ENCODE data around the gene SPRED2. TPM values are rescaled to one million over a fixed set of nuclear protein-coding genes. Genes with fewer than 3 reads are reported as not detected.

The SPRED2 gene
- polyA plus RNA-seq, 1 donor from 2014 or later = 5.3 TPM

DNA sequence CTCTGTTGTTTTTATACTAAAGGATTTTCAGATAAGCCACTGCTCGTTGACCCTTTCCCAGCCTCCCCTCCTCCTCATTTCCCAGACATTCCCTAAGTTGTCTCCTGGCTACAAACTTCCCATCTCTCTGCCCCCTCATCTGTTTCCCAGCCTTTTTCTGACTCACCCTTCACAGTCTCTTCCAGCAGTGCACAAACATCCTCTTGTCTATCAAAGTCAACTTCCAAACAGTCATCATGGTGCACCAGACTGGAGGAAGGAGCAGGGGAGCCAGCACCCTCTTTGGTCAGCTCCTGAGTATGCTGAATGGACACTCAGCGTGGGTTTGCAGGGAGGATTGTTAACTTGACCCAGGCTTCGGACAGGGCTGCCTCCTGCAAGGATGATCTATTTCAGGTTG, 26.6 kb upstream of the SPRED2 start:
- Histone ChIP-seq H3K27ac (ENCODE audit: low read length) (no peak overlapping the region), H2AFZ (ENCODE audit: low read depth, low read length) (no peak overlapping the region), H3K36me3 (ENCODE audit: insufficient read depth, low read length) (no peaks in the 10 kb centered on the region), H3K9me2 (ENCODE audit: insufficient read depth, low read length) (no peaks in the 10 kb centered on the region), H3K4me3 (ENCODE audit: low read length) (no peak overlapping the region), H3K9me3 (ENCODE audit: low read length) (no peaks in the 10 kb centered on the region), H3K79me2 (replicated peaks; ENCODE audit: insufficient read depth, low read length) (no peaks in the 10 kb centered on the region), H3K9ac (ENCODE audit: low read length) (no peak overlapping the region), H3K4me2 (ENCODE audit: low read length) (no peak overlapping the region), H3K27me3 (ENCODE audit: insufficient read depth, low read depth, low read length) (no peaks in the 10 kb centered on the region), H3F3A (ENCODE audit: insufficient read depth, low read length, poor library complexity, severe bottlenecking) (no peaks in the 10 kb centered on the region), H4K20me1 (ENCODE audit: insufficient read depth) (no peaks in the 10 kb centered on the region)
- TF ChIP-seq RAD21 (conservative IDR thresholded peaks at IDR 0.05) = no peak
- no peak for TF ChIP-seq POLR2AphosphoS5 (IDR thresholded peaks at IDR 0.05)
- no peak for TF ChIP-seq EP300 (conservative IDR thresholded peaks at IDR 0.05; ENCODE audit: poor library complexity, severe bottlenecking)
- TF ChIP-seq EZH2 (IDR thresholded peaks at IDR 0.05; ENCODE audit: borderline replicate concordance, insufficient read depth, low read length, poor library complexity, severe bottlenecking) = no peak
- TF ChIP-seq MXI1 (conservative IDR thresholded peaks at IDR 0.05; ENCODE audit: poor library complexity, severe bottlenecking) = no peak
- no peak for TF ChIP-seq TAF1 (IDR thresholded peaks at IDR 0.05; ENCODE audit: low read depth)
- TF ChIP-seq REST (IDR thresholded peaks at IDR 0.05; ENCODE audit: borderline replicate concordance) = no peak
- no peak for TF ChIP-seq SMC3 (conservative IDR thresholded peaks at IDR 0.05; ENCODE audit: poor library complexity)
- TF ChIP-seq CTCF (IDR thresholded peaks at IDR 0.05; ENCODE audit: poor library complexity, severe bottlenecking) = no peak

DNA sequence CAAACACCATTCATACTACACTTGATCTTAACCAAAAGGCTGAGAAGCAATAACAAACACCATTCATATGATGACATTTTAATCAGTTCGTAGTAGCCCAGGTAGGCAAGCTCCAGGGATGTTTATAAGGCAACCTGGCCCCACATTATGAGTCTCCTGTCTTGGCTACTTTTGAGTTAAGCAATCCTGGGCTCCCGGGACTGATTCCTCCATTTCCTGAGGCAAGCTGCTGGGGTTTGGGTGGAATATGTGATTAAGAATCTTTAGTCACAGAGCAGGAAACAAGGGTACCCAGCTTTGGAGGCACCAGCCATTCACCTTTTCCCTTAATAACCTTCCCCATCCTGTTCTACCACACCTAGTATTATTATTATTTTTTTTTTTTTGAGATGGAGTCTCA, 24.5 kb upstream of the SPRED2 start:
- H3K36me3 ChIP-seq (ENCODE audit: insufficient read depth, low read length) = no peaks in the 10 kb centered on the region
- H3F3A ChIP-seq (ENCODE audit: insufficient read depth, low read length, poor library complexity, severe bottlenecking) = no peaks in the 10 kb centered on the region
- no peaks in the 10 kb centered on the region for H4K20me1 ChIP-seq (ENCODE audit: insufficient read depth)
- H2AFZ ChIP-seq (ENCODE audit: low read depth, low read length) = no peak overlapping the region
- H3K79me2 ChIP-seq (replicated peaks; ENCODE audit: insufficient read depth, low read length) = no peaks in the 10 kb centered on the region
- H3K4me3 ChIP-seq (ENCODE audit: low read length) = no peak overlapping the region
- no peak for TF ChIP-seq EP300 (conservative IDR thresholded peaks at IDR 0.05; ENCODE audit: poor library complexity, severe bottlenecking)
- TF ChIP-seq POLR2AphosphoS5 (IDR thresholded peaks at IDR 0.05) = no peak
- no peak for TF ChIP-seq RAD21 (conservative IDR thresholded peaks at IDR 0.05)
- no peak for TF ChIP-seq MXI1 (conservative IDR thresholded peaks at IDR 0.05; ENCODE audit: poor library complexity, severe bottlenecking)
- no peak for TF ChIP-seq CTCF (IDR thresholded peaks at IDR 0.05; ENCODE audit: poor library complexity, severe bottlenecking)
- TF ChIP-seq SMC3 (conservative IDR thresholded peaks at IDR 0.05; ENCODE audit: poor library complexity) = no peak
- H3K4me2 ChIP-seq (ENCODE audit: low read length) = no peak overlapping the region
- H3K27ac ChIP-seq (ENCODE audit: low read length) = no peak overlapping the region
- H3K27me3 ChIP-seq (ENCODE audit: insufficient read depth, low read depth, low read length) = no peaks in the 10 kb centered on the region
- H3K9ac ChIP-seq (ENCODE audit: low read length) = no peak overlapping the region
- no peaks in the 10 kb centered on the region for H3K9me3 ChIP-seq (ENCODE audit: low read length)
- no peaks in the 10 kb centered on the region for H3K9me2 ChIP-seq (ENCODE audit: insufficient read depth, low read length)
